HG02759 (cell line): ENCODE results near the gene CETN1.

Experiments
- ATAC-seq: cut with Tn5 transposase; IDR thresholded peaks from one replicate; pipeline ENCODE4 v1.9.1; 2021; ENCODE audit warnings: mild to moderate bottlenecking, moderate library complexity; ENCODE audit not compliant: unreplicated experiment

CETN1 gene

DNA sequence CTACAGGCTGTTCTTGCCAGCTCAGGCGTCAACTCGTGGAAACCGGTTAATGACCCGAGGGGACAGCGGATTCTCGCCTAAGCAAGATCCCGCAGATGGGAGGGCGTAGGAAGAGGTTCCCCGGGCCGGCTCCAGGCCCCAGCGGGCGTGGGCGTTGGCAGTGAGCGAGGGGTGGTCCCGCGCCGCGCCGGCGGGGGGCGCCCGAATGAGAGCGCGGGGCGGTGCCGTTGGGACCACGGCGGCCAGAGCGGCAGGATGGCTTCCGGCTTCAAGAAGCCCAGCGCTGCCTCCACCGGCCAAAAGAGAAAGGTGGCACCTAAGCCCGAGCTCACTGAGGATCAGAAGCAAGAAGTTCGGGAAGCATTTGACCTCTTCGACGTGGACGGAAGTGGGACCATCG lies at the start of gene CETN1:
Gene CETN1, plus strand, starts transcription at position 227 of the 400 bp plus-strand sequence. Its CDS starts 29 bp downstream, at position 256.
- ATAC-seq = no peak

DNA sequence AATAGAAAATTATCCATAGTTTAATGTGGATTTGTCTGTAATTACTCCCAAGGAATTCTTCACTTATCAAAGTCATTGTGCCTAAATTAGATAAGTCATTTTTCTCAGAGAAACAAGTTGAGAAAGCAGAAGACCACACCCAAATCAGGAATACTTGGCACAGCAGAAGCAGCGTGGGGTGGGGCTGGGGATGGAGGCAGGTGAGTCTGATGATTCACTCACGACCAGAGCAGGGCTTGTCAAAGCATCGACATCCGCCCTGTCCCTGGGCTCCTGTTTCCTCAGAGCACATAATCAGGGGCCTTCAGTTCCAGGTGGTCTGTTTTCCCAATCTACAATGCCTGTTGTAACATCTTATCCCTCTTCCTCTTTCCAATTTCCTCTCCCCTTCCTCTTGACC lies 48.2 kb upstream of the CETN1 start:
- no peak for ATAC-seq

DNA sequence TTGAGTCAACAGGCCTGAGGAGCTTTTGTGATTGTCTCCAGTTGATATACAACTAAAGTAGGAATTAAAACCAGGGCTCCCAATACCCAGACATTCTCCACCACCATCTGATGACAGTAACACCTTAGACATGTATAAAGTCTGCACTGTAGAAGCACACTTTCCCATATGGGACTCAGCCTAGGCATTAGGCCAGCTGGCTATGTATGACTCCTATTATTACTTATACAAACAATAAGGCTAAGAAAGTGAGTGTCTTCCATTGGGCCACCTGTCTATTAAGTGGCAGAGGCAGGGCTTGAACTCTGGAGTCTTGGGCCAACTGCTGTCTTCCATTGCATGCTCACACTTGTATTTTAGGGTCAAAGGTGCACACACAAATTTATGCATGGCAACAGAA lies 47.5 kb upstream of the CETN1 start:
- no peak for ATAC-seq

DNA sequence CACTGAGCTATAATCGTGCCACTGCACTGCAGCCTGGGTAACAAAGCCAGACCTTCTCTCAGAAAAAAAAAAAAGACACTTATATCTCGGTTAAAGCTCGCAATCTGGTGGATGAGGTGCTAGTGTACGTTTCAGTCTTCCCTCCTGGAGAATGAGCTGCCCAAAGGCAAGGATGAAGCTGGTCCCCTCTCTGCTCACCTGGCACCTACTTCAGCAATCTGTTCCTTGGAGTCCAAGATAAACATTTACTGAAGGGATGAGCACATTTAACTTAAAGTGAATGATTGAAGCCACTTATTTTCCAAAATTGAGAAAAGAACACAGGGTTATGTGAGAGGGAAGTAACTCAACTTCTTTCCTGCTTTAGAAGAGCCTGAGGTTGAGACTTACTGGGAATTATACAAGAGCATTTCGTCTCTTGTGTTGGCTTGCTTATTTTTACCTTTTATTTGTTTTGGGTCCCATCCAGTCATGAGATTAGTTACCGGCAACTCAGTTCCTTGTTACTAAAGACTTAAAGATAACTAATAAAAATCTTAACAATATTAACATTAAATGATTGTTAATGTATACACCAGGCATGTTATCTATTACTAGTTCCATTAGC lies 46.1 kb upstream of the CETN1 start:
- ATAC-seq = no peak

DNA sequence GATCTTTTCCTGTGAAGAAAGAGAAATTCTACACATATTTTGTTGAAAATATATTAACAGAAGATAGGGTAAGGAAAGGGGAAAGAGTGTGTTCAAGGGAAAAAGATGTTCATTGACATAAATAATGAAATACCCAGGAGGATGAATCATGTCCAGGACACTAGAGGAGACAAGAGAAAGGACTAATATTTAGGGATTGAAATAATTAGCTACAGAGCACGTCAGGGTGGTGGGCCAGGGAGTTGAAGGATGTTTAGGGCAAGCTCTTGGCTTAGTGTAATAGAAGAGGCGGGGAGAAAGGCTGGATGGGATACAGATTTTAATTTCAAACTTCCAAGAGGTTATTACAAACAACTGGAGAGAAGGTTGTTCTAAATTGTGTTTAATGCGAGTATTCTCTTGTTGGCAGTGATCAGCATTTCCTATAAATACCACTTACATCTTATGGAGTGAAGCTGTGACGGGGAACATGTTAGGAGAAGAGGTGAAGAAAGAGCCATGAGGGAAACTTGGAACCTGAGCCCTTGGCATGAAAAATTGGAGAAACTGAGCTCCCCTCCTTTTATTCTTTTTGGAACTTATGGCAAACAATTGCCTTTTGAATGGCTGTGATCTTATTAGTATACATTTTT lies 36.6 kb upstream of the CETN1 start:
- ATAC-seq = no peak

DNA sequence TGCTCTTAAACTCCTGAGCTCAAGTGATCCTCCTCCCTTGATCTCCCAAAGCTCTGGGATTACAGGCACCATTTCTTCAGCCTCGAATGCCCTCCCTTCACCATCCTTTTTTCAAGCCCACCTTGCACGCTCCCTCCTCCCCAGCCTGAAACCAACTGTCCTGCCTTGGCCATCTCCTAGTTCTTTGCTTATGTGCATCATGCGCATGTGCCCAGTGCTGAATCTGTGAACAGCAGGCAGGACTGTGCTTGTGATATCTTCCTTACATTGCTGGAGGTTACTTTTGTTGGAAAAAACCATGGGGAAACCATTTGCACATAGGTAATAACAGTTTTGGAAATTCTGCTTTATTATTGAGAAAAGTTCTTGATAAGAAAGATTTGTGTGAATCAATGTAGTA lies 30.2 kb upstream of the CETN1 start:
- ATAC-seq = no peak

DNA sequence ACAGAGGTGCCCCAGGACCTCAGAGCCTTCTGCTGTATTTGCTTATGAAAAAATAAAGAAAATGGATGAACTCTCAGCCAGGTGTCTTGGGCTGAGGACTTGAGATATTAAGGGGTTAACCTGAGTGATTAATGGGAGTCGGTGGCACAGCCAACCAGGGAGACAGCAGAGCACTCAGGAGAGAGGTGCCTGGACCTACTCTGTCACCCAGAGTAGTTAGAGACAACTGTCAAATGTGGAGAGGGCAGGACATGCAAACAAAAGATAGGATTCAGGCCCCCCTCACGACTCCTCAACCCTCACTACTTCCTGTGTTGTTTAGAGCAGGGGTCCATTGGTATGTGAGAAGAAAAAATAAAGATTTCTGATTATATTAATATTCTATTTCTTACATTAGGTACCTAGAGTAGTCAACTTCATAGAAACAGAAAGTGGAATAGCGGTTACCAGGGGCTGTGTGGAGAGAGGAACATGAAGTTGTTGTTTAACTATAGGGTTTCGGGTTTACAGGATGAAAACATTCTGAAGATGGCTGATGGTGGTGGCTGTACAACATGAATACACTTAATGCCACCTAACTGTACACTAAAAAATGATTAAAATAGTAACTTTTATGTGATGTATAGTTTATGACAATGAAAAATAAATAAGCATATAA lies 28.6 kb upstream of the CETN1 start:
- peak; percentile 96 for ATAC-seq

DNA sequence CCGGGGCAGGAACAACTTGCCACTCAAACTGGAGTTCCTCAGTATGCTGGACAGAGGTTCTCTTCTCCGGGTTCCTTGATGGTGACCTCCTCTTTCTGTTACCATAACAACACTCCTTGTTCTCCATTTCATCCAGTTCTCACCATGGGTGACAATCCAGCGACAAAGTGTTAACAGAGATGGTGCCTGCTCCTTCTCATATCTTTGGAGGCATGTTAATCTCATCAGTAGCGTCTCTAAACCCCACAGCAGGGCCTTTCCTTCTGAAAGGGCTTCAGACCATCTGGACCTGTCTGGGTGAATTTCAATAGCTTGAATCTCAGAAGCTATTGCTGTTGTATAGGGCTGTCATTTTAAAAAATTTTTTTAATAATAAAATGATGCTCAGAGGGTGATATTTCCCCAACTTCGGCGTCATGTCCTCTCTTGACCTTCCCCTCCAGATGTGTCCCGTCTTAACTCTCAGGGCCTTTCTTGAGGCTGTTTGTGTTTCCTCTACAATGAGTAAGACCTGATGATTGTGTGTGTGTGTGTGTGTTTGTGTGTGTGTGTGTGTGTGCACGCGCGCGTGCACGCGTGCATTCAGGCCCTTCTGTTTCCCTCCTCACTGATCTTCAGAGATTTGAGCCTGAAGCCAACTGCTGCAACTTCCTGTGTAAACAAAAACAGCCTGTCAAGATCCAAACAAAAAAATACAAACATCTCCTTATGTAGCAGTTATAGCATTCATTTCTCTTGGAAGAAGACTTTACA lies 24.3 kb upstream of the CETN1 start:
- ATAC-seq = no peak

DNA sequence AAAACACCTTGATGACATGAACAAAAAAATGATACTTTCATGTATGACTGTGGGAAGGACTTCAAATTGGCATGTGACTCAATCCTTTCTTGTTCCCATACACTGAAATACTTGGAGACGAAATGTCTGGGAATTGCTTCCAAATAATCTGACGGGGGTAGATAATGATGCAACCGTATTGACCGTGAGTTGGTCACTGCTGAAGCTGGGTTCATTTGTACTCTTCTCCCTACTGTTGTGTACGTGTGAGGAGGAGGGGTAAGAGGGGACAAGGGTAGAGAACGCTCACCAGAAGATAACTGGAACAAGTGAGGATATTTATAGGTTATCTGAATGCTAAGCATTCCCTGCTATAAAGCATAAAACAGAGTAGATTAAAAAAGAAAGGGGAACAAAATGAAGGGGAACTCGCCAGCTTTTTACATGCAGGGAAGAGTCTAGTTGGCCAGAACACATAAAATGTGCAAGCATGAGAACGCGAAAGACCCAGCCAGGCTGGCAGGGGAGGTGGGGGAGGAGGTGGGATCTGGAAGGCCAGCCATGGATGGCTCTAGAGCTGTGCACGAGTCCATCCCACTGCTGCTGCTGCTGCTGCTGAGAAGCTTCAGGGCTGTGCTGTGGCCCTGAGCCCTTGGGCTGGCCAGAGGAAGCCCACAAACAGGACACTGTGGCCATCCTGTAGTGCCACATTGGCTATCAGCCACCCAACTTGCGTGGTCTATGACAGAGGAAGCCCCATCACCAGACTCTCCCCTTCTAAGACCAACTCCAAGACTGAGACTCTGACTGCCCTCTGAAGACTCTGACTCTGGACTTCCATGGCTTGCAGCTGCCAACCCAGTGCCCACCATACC lies 15.2 kb upstream of the CETN1 start:
- ATAC-seq = no peak

DNA sequence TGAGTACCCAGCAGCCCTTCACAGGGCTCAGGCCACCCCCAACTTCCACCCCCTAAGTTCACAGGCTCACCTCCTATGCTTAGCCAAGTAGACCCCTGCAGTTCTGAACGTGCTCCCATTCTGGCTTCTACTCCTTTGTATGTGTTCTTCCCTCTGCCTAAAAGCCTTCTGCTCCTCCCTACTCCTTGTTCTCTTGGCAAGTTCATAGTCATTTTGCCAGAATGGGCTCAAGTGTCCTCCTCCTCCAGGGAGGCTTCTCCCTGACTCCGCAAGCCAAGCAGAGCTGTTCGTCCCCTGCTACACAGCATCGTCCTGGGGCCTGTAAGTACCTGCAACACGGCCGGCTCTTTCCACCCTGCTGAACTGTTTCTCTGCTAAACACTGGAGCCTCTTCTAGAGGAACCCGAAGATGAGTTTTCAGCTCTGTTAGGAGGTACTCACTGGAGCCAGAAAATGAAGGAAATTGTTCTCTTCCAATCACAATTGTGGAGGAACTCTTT lies 14.6 kb upstream of the CETN1 start:
- ATAC-seq = no peak

DNA sequence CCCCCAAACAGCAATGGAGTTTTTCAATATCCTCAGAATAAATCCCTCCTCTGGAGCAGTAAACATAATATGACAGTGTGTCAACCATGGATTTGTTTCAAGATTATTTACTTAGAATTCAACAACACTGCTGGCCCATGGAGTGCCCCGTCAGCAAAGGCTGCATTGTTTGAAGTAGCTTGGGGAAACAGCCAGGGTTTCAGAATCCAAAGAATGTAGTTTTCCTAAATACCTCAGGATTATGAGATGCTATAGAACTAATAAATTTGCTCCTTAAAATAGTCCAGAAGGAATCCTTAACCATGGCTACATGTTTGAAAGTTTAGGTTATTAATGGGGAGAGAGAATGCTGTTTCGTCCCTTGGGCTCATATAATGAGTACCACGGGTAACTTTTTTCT lies 13.1 kb upstream of the CETN1 start:
- no peak for ATAC-seq

DNA sequence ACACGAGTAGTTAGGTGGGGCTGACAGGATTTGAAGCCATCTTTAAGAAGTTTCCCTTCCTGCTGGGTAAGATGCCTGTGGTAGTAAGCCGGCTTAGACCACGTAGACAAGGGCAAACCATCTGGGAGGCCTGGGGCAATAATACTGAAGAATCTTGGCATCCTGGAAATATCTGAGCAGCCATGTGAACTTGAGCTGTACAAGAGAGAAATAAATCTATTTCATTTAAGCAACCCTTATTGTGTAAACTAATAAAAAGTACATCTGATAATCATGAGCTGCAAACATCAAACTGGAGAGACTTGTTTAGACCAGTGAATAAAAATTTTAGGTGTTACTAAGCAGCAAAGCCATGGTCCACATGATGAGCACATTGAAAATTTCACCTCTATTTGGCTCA lies 11.4 kb upstream of the CETN1 start:
- ATAC-seq = no peak

DNA sequence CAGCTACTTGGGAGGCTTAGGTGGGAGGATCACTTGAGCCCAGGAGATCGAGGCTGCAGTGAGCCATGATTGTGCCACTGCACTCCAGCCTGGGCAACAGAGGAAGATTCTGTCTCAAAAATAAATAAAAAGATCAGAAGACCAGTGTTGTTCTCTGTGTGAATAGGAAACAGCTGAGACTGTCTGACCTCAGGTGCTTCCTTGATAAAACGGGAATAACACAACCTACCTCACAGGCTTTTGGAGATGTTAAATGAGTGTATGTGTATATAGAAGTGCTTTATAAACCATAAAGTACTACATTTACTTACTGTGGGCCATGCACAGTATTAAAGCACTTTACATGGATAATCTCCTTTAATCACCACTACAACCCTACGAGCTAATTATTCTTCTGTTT lies 9.9 kb upstream of the CETN1 start:
- no peak for ATAC-seq

DNA sequence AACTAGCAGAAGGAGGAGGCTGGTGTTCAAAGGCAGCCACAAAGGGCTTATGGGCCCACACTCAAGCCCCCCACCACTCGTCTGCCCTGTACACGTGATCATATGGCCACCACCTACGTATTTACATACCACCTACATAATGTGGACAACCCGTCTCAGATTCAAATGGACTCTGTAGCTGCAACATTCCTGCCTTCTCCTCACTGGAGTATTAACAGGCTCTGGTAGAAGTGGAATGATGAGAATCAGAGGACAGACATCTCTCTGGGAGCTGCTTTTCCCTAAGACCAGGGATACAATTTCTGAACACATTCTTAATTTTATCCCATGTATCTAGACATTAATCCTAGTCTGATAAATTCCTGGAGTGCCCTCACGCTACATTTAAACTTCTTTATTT lies 9.5 kb upstream of the CETN1 start:
- ATAC-seq = no peak

DNA sequence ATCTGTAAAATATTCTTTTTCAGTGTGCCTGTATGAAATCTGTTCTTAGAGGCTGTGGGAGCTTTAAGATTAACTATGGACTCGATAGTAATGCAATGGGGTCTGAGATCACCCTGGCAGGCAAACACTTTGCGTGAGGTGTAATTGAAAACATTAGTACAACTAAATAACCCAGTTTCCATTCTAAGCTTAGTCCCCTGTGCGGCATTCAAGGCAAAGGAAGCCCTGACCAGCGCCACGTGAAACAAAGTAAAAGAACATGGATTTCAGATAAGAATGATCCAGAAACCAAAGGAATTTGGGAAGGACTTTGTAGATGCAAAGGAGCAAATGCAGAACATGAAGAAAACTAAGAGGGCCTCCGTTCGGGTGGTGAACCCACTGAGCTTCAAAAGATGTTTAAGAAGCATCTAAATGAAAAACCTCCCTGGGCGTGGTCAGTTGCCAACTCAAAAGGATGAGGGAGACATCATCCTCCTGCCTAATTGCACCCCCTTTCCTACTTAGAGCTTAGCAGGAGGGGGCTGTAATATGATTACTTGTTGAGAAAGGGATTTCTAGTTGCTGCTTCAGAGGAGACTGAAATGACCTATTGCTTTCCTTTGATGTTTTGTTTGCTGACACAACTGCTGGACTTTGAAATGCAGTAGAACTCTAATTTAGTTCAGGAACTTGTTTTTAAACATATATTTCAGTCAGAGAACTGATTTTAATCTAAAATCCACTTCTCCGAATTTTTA lies 7.9 kb upstream of the CETN1 start:
- ATAC-seq = no peak

DNA sequence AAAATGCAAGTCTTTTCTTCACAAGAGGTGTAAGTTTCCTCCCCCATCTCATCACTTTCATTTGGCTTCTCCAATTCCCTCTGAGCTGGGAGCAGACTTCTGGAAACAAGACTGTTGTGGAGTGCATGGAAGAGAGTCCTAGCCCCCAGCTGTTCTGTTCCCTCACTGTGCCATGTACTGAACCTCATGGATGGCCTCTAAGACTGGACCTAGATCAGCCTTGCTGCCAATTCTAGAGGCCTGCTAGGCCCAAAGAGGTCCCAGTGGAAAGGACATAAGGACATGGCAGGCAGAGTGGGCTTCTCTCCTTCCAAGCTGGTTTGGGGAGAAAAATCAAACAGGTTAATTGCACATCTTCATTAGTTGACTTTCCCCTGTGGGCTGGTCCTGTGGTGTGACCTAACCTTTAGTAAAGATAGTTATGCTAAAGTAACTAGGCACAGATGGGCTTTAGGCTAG lies 7.3 kb upstream of the CETN1 start:
- no peak for ATAC-seq

DNA sequence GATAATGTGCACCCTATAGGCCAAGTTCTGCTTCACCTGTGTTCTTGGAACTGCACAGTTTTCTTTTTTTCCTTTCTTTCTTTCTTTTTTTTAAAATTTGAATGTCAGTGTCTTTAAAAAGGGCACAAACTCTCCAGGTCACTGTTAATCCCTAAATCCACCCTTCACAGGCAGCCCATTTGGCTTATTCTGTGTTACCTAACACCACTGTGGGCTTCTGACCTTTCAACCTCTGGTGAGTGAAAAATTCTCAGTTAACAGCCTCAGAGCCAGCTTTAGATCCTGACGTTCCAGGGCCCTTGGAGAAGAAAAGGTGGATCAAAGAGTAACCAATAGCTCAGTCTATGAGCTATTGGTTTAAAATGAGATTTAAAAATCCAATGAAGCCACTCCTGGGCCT lies 6.8 kb upstream of the CETN1 start:
- no peak for ATAC-seq

DNA sequence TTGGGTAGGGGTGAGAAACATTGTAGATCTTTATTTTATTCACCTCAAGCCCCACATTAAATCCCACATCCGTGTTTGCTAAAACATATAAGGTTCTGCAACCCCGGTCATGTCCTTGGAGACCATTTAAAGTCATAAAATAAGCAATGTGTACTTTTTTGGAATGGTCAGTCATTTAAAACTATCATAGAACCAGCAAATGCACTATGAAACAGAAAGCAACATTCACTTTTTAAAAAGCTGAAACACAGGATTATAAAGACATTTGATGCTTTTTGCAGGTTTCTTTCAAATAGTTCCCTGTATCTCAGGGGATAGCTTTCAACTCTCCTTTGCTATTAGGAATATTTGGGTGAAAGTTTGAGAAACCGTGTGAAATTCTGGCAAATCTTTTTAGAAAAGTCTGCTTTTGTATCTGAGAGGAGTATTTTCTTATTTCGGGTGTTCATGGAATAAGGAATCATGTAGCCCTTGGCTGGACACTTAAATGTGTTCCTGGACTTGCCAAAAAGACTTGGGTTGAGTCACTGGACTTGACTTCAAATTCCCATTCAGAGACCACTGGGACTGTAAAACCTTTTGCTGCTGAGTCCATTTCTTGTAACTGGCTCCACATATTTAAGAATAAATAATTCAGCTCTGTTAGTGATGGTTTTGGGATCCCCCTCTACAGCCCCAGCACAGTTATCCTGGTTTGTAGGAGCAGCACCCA lies 5.9 kb upstream of the CETN1 start:
- ATAC-seq = no peak
